GM23338 (cell line): ENCODE results near the gene ZNF773.
A peak's percentile ranks its signal among the peaks of the same experiment; 100 is the strongest.

ENCODE experiments used
- CREB1 ChIP-seq: fragments of 250-450 bp; sonication (Bioruptor Pico); IDR thresholded peaks from 2 replicates; pipeline ENCODE4 v1.5.0; 2020; ENCODE audit warnings: low read depth, mild to moderate bottlenecking, moderate library complexity
- CTCF ChIP-seq, 2 experiments: fragments of 200-600 bp in 1 of 2; sonication (generic) in 1 of 2; conservative IDR thresholded peaks; 2 replicates each; pipeline versions ENCODE4 v1.5.1 to v1.6.1; 2016 to 2017; ENCODE audit warnings: antibody characterized with exemption in 2 of 2, low read depth in 2 of 2, mild to moderate bottlenecking in 2 of 2, moderate library complexity in 1 of 2
- ETS1 ChIP-seq: IDR thresholded peaks from 2 replicates; pipeline ENCODE4 v1.6.1; 2016; ENCODE audit warnings: antibody characterized with exemption
- EZH2 ChIP-seq: fragments of 200-600 bp; sonication (generic); IDR thresholded peaks from one replicate; pipeline ENCODE4 v1.8.0; 2017; ENCODE audit warnings: antibody characterized with exemption, mild to moderate bottlenecking, low read depth; ENCODE audit not compliant: unreplicated experiment
- EZH2phosphoT487 ChIP-seq: fragments of 200-600 bp; sonication (generic); IDR thresholded peaks from one replicate; pipeline ENCODE4 v1.8.1; 2018; ENCODE audit warnings: antibody characterized with exemption; ENCODE audit not compliant: unreplicated experiment
- JUNB ChIP-seq: IDR thresholded peaks from one replicate; pipeline ENCODE4 v1.6.1; 2016; ENCODE audit warnings: antibody characterized with exemption; ENCODE audit not compliant: unreplicated experiment
- NANOG ChIP-seq: IDR thresholded peaks from 2 replicates; pipeline ENCODE4 v1.6.1; 2016; ENCODE audit warnings: antibody characterized with exemption, borderline replicate concordance
- POLR2AphosphoS5 ChIP-seq: IDR thresholded peaks from 2 replicates; pipeline ENCODE4 v1.6.1; 2016; ENCODE audit warnings: antibody characterized with exemption, low read depth
- REST ChIP-seq: IDR thresholded peaks from one replicate; pipeline ENCODE4 v1.6.1; 2018; ENCODE audit warnings: antibody characterized with exemption; ENCODE audit not compliant: unreplicated experiment
- STAT1 ChIP-seq: IDR thresholded peaks from one replicate; pipeline ENCODE4 v1.6.1; 2016; ENCODE audit warnings: antibody characterized with exemption; ENCODE audit not compliant: unreplicated experiment
- ZNF114 ChIP-seq: fragments of 250-450 bp; sonication (Bioruptor Pico); IDR thresholded peaks from 2 replicates; pipeline ENCODE4 v1.5.0; 2020; ENCODE audit warnings: mild to moderate bottlenecking, moderate library complexity

GRCh38 chr19:57465680-57466381 lies 33.9 kb upstream of the ZNF773 start:
- TF ChIP-seq CTCF (conservative IDR thresholded peaks at IDR 0.05; ENCODE audit: low read depth in 2 of 2) = peak; percentile 75 to 77
- no peak for TF ChIP-seq EZH2phosphoT487
- TF ChIP-seq JUNB = no peak
- no peak for TF ChIP-seq POLR2AphosphoS5
- no peak for TF ChIP-seq EZH2
- no peak for TF ChIP-seq ZNF114 (CRISPR knock-in tag)
- peak; percentile 34; the same call in 1 of the 2 replicates for TF ChIP-seq CREB1 (CRISPR knock-in tag)
- no peak for TF ChIP-seq REST
- TF ChIP-seq NANOG = no peak
- TF ChIP-seq ETS1 = no peak
- no peak for TF ChIP-seq STAT1
